ENCODE results near the gene NPAS3.

DNA sequence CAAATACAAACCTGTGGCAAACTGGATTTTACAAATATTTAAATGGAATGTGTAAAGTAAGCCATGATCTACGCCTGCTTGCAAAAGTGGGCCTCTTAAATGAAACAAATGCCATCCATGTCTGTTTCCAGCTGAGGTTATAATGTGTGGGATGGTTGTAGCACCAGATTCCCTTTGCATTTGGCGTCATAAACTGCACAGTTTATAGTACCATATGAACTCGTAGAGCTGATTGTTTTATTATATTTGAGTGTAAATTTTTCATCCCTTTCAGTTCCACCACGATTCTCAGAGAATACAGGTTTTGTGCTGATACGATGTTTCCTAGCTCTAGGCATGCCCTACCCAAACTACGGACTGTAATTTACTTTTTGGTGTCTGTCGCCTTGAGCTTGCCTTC is 637.3 kb downstream of the NPAS3 start:
- TF ChIP-seq, protein P1, sequence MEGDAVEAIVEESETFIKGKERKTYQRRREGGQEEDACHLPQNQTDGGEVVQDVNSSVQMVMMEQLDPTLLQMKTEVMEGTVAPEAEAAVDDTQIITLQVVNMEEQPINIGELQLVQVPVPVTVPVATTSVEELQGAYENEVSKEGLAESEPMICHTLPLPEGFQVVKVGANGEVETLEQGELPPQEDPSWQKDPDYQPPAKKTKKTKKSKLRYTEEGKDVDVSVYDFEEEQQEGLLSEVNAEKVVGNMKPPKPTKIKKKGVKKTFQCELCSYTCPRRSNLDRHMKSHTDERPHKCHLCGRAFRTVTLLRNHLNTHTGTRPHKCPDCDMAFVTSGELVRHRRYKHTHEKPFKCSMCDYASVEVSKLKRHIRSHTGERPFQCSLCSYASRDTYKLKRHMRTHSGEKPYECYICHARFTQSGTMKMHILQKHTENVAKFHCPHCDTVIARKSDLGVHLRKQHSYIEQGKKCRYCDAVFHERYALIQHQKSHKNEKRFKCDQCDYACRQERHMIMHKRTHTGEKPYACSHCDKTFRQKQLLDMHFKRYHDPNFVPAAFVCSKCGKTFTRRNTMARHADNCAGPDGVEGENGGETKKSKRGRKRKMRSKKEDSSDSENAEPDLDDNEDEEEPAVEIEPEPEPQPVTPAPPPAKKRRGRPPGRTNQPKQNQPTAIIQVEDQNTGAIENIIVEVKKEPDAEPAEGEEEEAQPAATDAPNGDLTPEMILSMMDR (IDR thresholded peaks at IDR 0.05) = no peak
- TF ChIP-seq POLR2A (IDR thresholded peaks at IDR 0.05) = no peak
